Measurements from ENCODE around the gene SLC9A3.

Gene SLC9A3

GRCh38 chr5:520196-520849 is 3.9 kb downstream of the SLC9A3 start:
- Histone ChIP-seq H4K8ac (ENCODE audit: low read depth, low read length) (no peak overlapping the region), H3K4ac (ENCODE audit: low read depth, low read length) (no peak overlapping the region), H3K9ac (ENCODE audit: low read length) (no peak overlapping the region), H3K18ac (ENCODE audit: low read length) (no peak overlapping the region), H3K4me1 (ENCODE audit: control insufficient read depth in 1 of 2, insufficient read depth in 2 of 2, low read length in 2 of 2) (peaks cover 0 to 3% of the 10 kb centered on the region in 2 experiments), H4K12ac (ENCODE audit: low read depth, low read length) (no peak overlapping the region), H3K4me2 (ENCODE audit: low read length) (no peak overlapping the region), H3K79me1 (ENCODE audit: low read length) (no peaks in the 10 kb centered on the region), H3K23ac (ENCODE audit: low read length) (no peak overlapping the region), H2AK5ac (ENCODE audit: low read length) (no peak overlapping the region), H3K27ac (ENCODE audit: low read depth, low read length) (no peak overlapping the region), H3K79me2 (ENCODE audit: control insufficient read depth, insufficient read depth, low read length, poor library complexity) (no peaks in the 10 kb centered on the region), H3K4me3 (ENCODE audit: low read depth, low read length) (no peak overlapping the region), H2BK12ac (ENCODE audit: low read length) (no peak overlapping the region), H3K14ac (ENCODE audit: low read length) (no peak overlapping the region), H2AFZ (ENCODE audit: insufficient read depth, low read length, poor library complexity) (no peak overlapping the region), H2BK5ac (ENCODE audit: low read depth, low read length, poor library complexity) (no peak overlapping the region), H4K91ac (ENCODE audit: low read depth, low read length) (no peak overlapping the region), H3K27me3 (ENCODE audit: insufficient read depth, low read length) (peaks cover 25% of the 10 kb centered on the region), H3K36me3 (ENCODE audit: control insufficient read depth in 1 of 2, insufficient read depth in 2 of 2, low read length in 2 of 2) (no peaks in the 10 kb centered on the region), H2BK120ac (ENCODE audit: insufficient read depth, low read length, poor library complexity) (no peak overlapping the region), H3K9me3 (ENCODE audit: insufficient read depth, low read depth, low read length) (peaks cover 2% of the 10 kb centered on the region)
- no peak for DNase-seq
- no CpG with 5 or more reads among the region's 20 CpGs for WGBS (ENCODE audit: extremely low coverage, insufficient coverage, insufficient read length)

- no peak overlapping the region for H2AK5ac ChIP-seq (ENCODE audit: low read length)
- H3K79me2 ChIP-seq (ENCODE audit: control insufficient read depth, insufficient read depth, low read length, poor library complexity): no peaks in the 10 kb centered on the region
- H4K8ac ChIP-seq (ENCODE audit: low read depth, low read length): no peak overlapping the region
- no peak overlapping the region for H3K23ac ChIP-seq (ENCODE audit: low read length)
- H4K12ac ChIP-seq (ENCODE audit: low read depth, low read length): no peak overlapping the region
- peaks cover 0 to under 1% of the 10 kb centered on the region in 2 experiments for H3K4me1 ChIP-seq (ENCODE audit: control insufficient read depth in 1 of 2, insufficient read depth in 2 of 2, low read length in 2 of 2)
- H2BK12ac ChIP-seq (ENCODE audit: low read length): no peak overlapping the region
- no peak overlapping the region for H3K27ac ChIP-seq (ENCODE audit: low read depth, low read length)
- no peak overlapping the region for H3K4me3 ChIP-seq (ENCODE audit: low read depth, low read length)
- H3K36me3 ChIP-seq (ENCODE audit: control insufficient read depth in 1 of 2, insufficient read depth in 2 of 2, low read length in 2 of 2): no peaks in the 10 kb centered on the region
- H3K4me2 ChIP-seq (ENCODE audit: low read length): no peak overlapping the region
- no CpG with 5 or more reads among the region's 10 CpGs for WGBS (ENCODE audit: extremely low coverage, insufficient coverage, insufficient read length)
- no peak overlapping the region for H2AFZ ChIP-seq (ENCODE audit: insufficient read depth, low read length, poor library complexity)
- H3K4ac ChIP-seq (ENCODE audit: low read depth, low read length): no peak overlapping the region
- H3K18ac ChIP-seq (ENCODE audit: low read length): no peak overlapping the region
- peaks cover 10% of the 10 kb centered on the region for H3K27me3 ChIP-seq (ENCODE audit: insufficient read depth, low read length)
- no peak overlapping the region for H3K9ac ChIP-seq (ENCODE audit: low read length)
- no peak overlapping the region for H2BK120ac ChIP-seq (ENCODE audit: insufficient read depth, low read length, poor library complexity)
- no peak overlapping the region for H2BK5ac ChIP-seq (ENCODE audit: low read depth, low read length, poor library complexity)
- DNase-seq: no peak
- H3K9me3 ChIP-seq (ENCODE audit: insufficient read depth, low read depth, low read length): no peaks in the 10 kb centered on the region
- no peak overlapping the region for H4K91ac ChIP-seq (ENCODE audit: low read depth, low read length)
- no peak overlapping the region for H3K14ac ChIP-seq (ENCODE audit: low read length)
- no peaks in the 10 kb centered on the region for H3K79me1 ChIP-seq (ENCODE audit: low read length)
These were observed 5.5 kb downstream of the SLC9A3 start for GRCh38 chr5:518721-519120.

GRCh38 chr5:517535-518100 is 6.6 kb downstream of the SLC9A3 start:
- Histone ChIP-seq H2AFZ (ENCODE audit: insufficient read depth, low read length, poor library complexity) (no peak overlapping the region), H2BK5ac (ENCODE audit: low read depth, low read length, poor library complexity) (no peak overlapping the region), H2BK120ac (ENCODE audit: insufficient read depth, low read length, poor library complexity) (no peak overlapping the region), H4K12ac (ENCODE audit: low read depth, low read length) (no peak overlapping the region), H3K9ac (ENCODE audit: low read length) (no peak overlapping the region), H3K79me2 (ENCODE audit: control insufficient read depth, insufficient read depth, low read length, poor library complexity) (no peaks in the 10 kb centered on the region), H3K4me1 (ENCODE audit: control insufficient read depth in 1 of 2, insufficient read depth in 2 of 2, low read length in 2 of 2) (peaks cover 0 to 3% of the 10 kb centered on the region in 2 experiments), H3K4me3 (ENCODE audit: low read depth, low read length) (no peak overlapping the region), H4K91ac (ENCODE audit: low read depth, low read length) (no peak overlapping the region), H3K23ac (ENCODE audit: low read length) (no peak overlapping the region), H2AK5ac (ENCODE audit: low read length) (no peak overlapping the region), H3K9me3 (ENCODE audit: insufficient read depth, low read depth, low read length) (no peaks in the 10 kb centered on the region), H3K18ac (ENCODE audit: low read length) (no peak overlapping the region), H3K27me3 (ENCODE audit: insufficient read depth, low read length) (no peaks in the 10 kb centered on the region), H3K27ac (ENCODE audit: low read depth, low read length) (no peak overlapping the region), H3K4me2 (ENCODE audit: low read length) (no peak overlapping the region), H2BK12ac (ENCODE audit: low read length) (no peak overlapping the region), H3K79me1 (ENCODE audit: low read length) (no peaks in the 10 kb centered on the region), H3K14ac (ENCODE audit: low read length) (no peak overlapping the region), H3K36me3 (ENCODE audit: control insufficient read depth in 1 of 2, insufficient read depth in 2 of 2, low read length in 2 of 2) (no peaks in the 10 kb centered on the region), H3K4ac (ENCODE audit: low read depth, low read length) (no peak overlapping the region), H4K8ac (ENCODE audit: low read depth, low read length) (no peak overlapping the region)
- no peak for DNase-seq
- WGBS (ENCODE audit: extremely low coverage, insufficient coverage, insufficient read length): over 99% methylated on average over 4 of the region's 5 CpGs

GRCh38 chr5:516980-517379 is 7.3 kb downstream of the SLC9A3 start:
- no peak overlapping the region for H3K14ac ChIP-seq (ENCODE audit: low read length)
- H3K27me3 ChIP-seq (ENCODE audit: insufficient read depth, low read length): no peaks in the 10 kb centered on the region
- no peak overlapping the region for H2BK12ac ChIP-seq (ENCODE audit: low read length)
- no peak overlapping the region for H3K4ac ChIP-seq (ENCODE audit: low read depth, low read length)
- no peak overlapping the region for H3K27ac ChIP-seq (ENCODE audit: low read depth, low read length)
- H4K91ac ChIP-seq (ENCODE audit: low read depth, low read length): no peak overlapping the region
- no peak for DNase-seq
- WGBS (ENCODE audit: extremely low coverage, insufficient coverage, insufficient read length): 97% methylated on average over 2 of the region's 3 CpGs
- no peaks in the 10 kb centered on the region for H3K36me3 ChIP-seq (ENCODE audit: control insufficient read depth in 1 of 2, insufficient read depth in 2 of 2, low read length in 2 of 2)
- no peak overlapping the region for H3K23ac ChIP-seq (ENCODE audit: low read length)
- no peak overlapping the region for H3K9ac ChIP-seq (ENCODE audit: low read length)
- no peaks in the 10 kb centered on the region for H3K79me1 ChIP-seq (ENCODE audit: low read length)
- H2AK5ac ChIP-seq (ENCODE audit: low read length): no peak overlapping the region
- no peak overlapping the region for H2BK5ac ChIP-seq (ENCODE audit: low read depth, low read length, poor library complexity)
- H3K79me2 ChIP-seq (ENCODE audit: control insufficient read depth, insufficient read depth, low read length, poor library complexity): no peaks in the 10 kb centered on the region
- no peaks in the 10 kb centered on the region for H3K9me3 ChIP-seq (ENCODE audit: insufficient read depth, low read depth, low read length)
- H3K4me3 ChIP-seq (ENCODE audit: low read depth, low read length): peak overlapping the region; percentile 48
- no peak overlapping the region for H2BK120ac ChIP-seq (ENCODE audit: insufficient read depth, low read length, poor library complexity)
- no peak overlapping the region for H4K12ac ChIP-seq (ENCODE audit: low read depth, low read length)
- peaks cover 0 to 3% of the 10 kb centered on the region in 2 experiments for H3K4me1 ChIP-seq (ENCODE audit: control insufficient read depth in 1 of 2, insufficient read depth in 2 of 2, low read length in 2 of 2)
- H4K8ac ChIP-seq (ENCODE audit: low read depth, low read length): no peak overlapping the region
- H2AFZ ChIP-seq (ENCODE audit: insufficient read depth, low read length, poor library complexity): no peak overlapping the region
- H3K18ac ChIP-seq (ENCODE audit: low read length): no peak overlapping the region
- H3K4me2 ChIP-seq (ENCODE audit: low read length): no peak overlapping the region
